Stimulated activated CD8-positive, alpha-beta memory T cell treated with anti-CD3 and anti-CD28 coated beads, Interleukin-12 subunit alpha, Interleukin-12 subunit beta, amount 100 ng/mL, for 1 hour (primary cell): ENCODE results near the gene IL1RAP.

ENCODE experiments used
- DNase-seq: peaks from one replicate; pipeline ENCODE4 v3.0.0-alpha.2; 2020; ENCODE audit warnings: low read depth

The IL1RAP gene

DNA sequence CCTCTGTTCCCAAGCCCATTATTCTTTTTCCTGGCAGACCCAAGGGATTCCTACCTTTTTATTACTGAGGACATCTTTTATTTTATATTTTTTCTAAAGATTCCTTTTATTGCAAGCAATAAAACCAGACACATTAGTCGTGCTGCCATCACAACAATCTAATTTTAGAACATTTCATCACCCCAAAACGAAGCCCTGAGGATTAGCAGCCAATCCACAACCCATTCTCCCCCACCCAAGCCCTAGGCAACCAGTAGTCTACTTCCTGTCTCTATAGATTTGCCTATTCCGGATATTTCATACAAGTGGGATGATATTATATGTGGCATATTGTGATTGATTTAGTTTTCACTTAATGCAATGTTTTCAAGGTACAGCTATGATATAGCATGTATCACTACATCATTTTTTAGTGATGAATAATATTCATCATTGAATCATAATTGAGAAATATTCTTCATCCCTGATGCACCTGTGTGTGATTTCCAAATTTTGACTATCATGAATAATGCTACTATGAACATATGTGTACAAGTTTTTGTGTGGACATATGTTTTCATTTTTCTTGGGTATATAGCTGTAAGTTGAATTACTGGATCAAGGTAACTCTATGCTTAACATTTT lies 65.7 kb downstream of the IL1RAP start:
- DNase-seq: no peak

DNA sequence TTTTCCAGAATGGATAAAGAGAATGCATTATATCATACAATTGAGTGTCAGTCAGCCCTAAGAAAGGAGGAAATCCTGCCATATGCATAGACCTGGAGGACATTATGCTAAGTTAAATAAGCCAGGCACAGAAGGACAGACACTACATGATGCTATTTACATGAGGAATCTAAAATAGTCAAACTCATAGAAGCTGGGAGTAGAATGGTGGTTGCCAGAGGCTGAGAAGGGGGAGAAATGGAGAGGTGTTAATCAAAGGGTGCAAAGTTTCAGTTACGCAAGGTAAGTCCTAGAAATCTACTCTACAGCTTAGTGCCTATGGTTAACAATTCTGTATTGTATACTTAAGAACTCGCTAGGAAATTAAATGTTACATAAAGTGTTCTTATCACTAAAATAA lies 66.5 kb downstream of the IL1RAP start:
- DNase-seq: no peak

DNA sequence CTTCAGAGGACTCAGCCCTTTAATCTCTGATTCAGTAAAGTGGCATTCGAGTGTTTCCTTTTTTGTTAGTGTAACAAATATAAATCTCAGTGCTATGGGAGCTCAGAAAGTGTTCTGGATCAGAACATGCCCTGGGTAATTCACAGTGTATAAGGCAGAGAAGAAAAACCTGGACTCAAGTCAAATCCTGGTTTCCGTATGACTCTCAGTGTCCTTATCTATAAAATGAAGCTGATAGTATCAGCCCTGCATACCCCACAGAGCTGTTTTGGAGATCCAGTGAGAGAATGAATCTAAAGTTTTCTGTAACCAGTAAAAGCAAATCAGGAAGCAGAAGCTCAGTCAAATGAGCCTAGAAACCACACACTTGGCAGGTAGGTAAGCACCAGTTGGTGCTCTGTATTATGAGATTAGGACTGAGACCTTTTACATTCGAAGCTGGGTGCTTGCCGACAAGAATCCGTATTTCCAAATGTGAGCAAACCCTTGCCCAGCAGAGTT lies 67.2 kb downstream of the IL1RAP start:
- no peak for DNase-seq

DNA sequence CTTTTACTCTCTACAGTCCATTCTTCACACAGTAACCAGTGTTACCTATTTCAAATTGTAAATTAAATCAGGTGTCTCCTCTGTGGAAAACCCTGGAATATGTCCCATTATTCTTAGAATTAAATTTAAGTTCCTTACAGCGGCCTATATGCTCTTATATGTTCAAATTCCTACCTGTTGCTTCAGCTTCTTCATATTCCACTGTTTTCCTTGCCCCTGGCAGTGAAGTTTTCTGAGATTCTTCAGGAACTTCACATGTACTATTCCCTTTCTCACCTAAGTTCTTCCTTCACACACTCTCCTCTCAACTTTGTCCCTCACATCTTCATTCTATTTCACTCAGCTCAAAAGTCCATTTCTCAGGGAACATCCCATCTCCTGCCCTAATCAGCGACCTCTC lies 68.8 kb downstream of the IL1RAP start:
- no peak for DNase-seq

DNA sequence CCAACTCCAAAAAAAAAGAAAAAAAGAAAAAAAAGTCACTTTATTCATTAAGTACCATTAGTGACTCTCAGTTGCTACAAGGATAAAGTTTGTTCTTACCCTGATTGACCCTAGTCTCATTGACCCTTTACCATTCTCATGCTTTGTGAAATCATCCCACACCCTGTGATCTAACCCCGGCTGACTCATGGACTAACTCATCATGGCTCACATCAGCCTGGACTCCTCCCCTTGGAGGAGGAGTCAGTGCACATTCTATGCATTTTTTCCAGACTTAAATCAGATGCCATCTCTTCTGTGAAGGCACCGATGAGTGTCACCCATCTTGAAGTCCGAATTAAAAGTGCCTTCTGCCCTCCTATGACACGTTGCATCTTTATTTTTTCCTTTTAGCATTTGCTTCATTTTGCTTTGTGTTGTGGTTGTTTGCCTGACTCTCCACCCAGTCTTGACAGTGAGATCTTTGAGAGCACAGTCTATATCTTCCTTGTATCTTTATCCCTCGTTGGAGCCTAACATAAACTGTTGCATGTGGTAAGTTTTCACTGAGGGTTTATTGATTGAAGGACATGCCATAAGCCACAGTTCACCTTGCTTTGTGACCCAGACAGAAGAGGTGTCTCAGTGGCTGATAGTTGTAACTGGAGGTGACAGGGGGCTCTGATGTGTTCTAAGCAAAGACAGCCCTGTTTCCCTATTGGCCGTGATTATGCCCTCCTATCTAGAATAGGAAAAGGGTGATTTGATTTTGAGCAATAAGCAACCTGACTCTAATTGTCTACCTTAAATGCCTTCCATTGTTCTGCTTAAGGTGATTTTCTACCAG lies 72.1 kb downstream of the IL1RAP start:
- DNase-seq: no peak

DNA sequence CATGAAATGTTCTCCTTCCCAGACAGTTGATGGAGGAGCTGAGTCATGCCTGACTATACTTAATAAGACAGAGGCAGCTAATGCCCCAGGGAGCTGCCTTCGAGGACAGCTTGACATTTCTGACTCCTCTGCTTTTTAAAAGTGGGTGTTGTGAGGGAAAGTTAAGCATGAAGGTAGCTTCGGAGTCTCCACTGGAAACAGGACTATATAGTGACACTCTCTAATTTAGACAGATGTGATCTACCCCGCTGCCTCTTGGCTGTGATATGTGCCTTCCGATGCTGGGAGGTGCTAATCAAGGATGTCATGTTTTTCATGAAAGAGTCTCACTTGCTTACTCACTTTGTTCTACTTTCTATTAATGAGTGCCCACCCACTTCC lies 72.7 kb downstream of the IL1RAP start:
- no peak for DNase-seq

DNA sequence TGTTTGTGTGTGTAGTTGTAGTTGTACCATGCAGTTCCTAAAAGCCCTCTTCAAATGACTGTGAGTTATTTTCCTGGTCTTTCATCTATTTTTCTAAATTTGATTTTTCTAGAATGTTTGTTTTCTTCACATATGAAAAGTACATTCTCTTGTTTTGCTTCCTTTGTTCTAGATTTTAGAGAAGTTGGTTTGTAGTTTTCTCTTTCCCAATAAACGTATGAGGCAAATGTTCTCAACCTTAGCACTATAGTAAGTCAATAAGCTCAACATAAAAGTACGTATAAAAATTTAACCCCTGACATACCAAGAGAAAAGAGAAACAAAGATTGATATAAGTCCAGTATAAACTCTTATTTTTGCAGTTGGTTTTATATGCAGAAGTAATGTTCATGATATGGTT lies 74.7 kb downstream of the IL1RAP start:
- DNase-seq: no peak

DNA sequence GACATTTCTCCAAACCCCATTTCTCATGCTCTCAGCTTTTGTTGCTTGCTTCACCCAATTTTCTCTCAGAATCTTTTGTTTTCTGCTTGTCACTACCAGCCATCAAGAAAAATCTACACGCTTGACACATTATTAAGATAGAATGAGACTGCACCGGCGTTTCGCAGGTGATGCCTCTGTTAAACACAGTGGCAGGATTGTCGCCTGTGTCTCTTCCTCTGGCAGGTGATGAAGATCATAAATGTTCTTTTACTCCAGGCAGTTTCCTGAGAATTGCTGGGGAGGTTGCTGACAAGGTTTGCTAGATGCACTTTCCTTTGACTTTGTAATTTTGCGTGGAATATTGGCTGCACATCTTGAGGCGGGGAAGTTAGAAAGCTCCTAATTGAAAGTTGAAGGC lies 75.4 kb downstream of the IL1RAP start:
- no peak for DNase-seq

DNA sequence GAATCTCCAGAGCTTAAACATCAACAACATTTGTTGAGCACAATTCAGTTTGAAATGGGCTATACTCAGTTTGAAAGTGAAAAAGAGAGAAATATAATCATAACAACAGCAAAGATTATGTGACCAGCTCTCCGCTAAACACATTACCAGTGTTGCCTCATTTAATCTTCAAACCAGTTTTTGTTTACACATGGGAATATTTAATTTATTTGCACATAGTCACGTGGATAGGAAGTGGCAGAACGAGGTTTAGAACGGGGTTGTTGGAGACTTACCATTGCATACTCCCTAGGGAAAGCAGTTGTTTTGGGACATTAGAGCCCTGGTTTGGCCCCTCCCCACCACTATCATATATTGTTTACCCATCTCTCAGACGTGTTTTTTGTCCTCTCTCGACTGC lies 77.2 kb downstream of the IL1RAP start:
- no peak for DNase-seq

DNA sequence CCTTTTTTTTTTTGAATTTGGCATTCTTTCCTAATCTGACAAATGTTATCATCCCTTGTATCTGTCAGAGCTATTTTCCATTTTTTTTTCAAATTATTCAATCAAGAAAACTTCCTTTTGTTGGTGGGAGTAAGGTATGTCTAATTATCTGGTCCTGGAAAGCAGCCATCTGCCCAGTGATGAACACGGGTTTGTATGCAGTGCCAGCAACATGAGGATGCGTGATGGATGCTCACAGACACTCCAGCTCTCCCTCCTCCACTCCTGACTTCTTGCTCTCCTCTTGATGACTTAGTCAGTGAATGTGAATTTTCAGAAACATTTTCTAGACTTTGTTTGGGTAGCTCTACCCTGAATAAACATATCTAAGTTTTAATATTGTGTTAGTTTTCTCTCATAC lies 79.2 kb downstream of the IL1RAP start:
- no peak for DNase-seq

DNA sequence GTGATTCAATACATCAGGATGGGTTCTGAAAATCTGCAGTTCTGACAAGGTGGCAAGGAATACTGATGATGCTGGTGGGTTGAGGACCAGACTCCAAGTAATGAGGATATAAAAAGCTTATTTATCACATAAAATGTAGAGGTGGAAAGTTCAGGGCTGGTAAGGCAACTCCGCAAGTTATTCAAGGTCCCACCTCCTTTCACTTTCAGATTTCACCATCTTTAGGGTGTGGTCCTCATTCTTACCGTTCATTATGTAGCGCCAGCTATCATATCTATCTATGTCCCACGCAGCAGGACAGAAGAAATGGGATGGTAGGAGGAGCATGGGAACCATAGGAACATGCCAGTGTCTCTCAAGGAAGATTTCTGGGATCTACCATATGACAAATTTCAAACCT lies 80.3 kb downstream of the IL1RAP start:
- no peak for DNase-seq

DNA sequence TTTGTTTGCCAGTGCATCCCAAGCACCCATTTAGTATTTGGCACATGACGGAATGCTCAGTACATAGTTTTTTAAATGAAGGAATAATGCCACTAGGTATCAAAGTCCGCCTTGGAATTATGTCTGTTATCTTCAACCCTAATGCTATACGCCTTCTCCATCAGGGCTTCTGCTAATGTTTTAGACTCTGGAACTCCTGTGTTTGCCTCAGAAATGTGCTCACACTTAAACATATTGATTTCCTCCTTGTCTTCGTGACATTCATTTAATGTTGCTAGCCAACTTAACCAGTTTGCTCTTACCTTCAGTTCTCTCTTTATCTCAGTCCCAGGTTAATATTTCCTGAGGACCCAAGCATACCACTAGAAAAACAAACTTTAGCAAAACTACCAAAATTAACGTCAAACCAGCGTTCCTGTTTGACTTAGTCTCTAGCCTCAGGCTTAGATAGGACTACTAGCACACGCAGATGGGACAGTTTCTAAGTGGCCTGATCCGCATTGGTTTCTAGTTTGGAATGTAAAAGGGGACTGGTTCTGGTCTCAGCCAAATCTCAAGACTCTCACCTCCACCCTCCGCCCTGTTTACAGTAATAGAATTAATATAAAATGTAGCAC lies 81.4 kb downstream of the IL1RAP start:
- DNase-seq: no peak

DNA sequence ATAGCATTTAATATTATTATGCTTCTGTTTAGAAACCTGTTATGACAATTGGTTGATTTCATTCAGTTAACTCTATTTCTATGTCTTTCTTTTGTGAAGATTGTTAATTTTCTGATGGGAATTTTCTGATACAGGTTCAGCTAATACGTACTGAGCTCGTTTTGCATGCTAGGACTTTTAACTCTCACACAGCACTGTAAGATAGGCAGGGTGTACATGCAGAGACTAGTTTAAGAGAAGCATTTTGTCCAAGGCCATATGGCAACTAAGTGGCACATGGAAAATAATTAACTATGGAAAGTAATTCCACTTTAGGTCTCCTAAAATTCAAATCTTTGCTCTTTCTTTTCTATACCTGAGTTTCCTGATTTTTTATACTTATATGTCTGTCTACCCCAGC lies 81.9 kb downstream of the IL1RAP start:
- DNase-seq: no peak

DNA sequence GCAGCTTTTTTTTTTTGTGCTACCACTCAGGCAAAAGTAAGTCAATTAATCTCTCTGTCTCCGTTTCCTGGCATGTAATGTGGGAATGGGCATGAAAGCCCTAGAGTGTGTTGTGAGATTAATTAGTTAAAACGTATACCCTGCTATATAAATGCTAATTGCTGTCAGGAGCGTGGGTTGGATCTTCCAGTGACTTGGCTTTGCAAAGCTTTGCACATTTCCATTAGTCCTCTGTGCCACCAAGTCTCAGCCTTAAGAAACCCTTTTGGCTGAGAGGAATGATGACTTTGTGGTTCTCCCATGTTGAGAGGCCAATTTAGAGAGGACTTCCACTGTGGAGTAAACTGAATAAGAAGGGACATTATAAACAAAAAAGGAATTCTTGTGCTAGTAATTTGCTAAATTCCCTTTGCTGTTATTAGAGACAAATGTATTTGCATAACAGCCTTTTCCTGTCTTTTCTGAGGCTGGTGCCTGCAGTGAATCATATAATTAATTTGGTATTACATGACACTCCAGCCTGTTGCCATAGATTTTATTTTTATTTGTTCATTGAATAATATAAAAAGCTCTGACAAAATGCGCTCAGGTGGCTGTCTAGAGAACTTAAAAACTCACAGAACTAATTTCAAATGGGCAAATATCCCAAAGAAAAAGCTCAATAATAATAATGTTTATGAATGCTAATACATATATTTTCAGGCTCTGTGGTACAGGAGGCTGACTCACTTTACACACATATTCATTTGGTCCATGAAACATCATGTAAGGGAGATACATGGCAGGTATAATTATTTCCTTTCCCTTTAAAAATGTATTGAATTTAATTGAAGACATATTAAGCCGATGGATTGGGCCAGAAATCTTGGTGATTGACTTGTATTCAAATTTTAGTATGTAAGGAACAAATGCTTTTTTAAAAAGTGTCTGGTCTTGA lies 82.7 kb downstream of the IL1RAP start:
- DNase-seq: no peak

DNA sequence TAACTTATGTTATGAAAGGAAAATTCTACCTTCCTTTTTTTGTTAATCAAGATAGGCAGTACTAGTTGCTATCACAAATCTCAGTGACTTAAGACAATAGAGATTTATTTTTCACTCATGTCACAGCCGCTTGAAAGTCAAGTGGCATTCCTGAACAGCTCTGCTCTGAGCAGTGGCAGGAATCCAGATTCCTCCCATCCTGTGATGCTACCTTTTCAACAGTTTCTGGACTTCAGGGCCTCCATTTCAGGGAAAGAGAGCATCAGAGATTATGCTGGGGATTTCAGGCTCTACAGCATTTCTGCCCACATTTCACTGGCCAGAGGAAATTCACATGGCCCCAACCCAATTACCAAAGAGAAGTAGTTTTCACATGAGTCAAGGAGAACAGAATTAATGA lies 83.4 kb downstream of the IL1RAP start:
- DNase-seq: no peak

DNA sequence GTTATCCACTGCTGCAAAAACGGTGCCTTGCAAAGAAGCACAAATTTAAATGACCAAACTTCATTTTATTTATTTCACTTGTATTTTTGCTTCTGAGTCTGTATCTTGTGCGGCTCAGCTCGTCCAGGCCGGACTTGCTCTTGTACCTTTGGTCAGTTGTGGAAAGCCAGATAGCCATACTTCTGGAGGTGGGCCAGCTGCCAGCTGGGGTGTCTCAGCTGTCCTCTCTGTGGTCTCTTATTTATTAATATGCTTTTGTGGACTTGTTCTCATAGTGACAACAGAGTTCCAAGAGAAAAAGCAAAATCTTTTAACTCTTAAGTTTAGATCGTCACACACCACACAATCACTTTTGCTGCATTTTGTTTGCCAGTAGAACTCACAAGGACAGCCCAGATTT lies 87.7 kb downstream of the IL1RAP start:
- no peak for DNase-seq

DNA sequence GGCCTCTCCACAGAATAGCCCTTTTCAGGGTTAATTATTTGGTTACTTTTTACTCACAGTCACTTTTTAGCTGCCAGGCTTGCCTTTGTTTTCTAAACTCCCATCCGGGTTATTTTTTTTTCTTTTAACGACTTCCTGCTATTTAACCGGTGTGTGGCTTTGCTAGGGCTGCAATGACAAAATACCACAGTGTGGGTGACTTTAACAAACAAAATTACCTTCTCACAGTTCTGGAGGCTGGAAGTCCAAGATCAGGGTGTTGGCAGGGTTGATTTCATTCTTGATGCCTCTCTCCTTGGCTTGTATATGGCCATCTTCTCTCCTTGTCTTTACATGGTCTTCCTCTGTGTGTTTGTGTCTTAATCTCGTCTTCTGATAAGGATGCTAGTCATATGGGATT lies 91.5 kb downstream of the IL1RAP start:
- DNase-seq: no peak

DNA sequence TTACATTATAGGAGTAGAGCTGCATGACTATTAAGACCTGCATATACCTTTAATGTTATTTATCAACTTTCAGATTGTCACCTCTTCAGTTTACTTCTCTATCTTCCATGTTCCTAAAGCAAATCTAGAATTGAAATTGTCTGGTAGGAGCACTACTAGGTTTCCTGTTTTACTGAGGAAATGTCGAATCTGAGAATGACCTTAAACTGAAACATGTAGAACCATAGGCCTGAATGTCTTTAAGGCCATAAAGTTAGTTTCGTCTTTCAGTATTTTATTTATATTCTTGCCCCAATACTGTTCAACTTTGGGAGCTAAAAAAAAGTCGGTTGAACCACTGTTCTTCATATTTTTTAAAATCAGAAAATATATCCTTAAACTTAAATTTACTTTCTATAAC lies 92.7 kb downstream of the IL1RAP start:
- DNase-seq: no peak

DNA sequence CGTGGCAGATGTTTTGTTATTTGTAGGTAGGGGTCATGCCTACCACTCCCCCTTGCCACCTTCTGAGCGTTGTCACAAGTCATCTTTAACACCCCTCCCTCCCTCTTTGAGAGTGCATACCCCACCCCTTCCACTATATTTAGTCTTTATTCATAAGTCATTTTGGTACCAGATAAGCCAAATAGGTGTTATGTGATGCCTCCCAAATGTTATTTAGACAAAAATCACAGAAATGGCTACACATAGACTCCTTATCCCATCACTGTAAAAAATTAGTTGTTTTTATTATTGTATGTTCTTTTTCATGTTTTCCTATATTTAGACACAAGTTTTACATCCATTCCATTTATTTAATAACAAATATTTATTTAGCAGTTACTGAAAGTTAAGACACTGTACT lies 93.1 kb downstream of the IL1RAP start:
- DNase-seq: no peak

DNA sequence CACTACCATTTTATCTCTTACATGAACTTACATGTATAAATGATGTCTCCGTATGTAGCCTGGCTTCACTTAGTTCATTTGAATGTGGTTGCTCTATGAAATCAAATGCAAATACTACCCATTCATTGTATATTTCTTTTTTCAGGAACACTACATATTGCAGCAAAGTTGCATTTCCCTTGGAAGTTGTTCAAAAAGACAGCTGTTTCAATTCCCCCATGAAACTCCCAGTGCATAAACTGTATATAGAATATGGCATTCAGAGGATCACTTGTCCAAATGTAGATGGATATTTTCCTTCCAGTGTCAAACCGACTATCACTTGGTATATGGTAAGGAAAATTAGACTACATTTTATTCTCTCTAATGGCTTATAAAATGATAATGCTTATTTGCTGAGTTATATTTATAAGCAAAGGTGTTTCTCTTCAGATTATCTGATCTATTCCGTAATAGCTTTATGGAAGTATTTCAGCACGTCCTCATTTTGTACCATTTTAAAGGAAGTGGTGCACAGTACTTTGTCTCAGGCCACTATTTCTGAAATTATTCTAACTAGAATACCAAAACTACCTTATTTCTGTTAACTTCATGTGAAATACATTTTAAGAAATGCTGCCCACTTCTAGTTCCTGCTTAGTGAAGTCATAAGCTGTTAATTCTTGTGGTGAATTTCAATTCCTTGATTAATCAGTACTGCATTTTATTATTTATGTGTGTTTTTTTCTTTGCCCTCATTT lies 95.1 kb downstream of the IL1RAP start:
- DNase-seq: no peak

DNA sequence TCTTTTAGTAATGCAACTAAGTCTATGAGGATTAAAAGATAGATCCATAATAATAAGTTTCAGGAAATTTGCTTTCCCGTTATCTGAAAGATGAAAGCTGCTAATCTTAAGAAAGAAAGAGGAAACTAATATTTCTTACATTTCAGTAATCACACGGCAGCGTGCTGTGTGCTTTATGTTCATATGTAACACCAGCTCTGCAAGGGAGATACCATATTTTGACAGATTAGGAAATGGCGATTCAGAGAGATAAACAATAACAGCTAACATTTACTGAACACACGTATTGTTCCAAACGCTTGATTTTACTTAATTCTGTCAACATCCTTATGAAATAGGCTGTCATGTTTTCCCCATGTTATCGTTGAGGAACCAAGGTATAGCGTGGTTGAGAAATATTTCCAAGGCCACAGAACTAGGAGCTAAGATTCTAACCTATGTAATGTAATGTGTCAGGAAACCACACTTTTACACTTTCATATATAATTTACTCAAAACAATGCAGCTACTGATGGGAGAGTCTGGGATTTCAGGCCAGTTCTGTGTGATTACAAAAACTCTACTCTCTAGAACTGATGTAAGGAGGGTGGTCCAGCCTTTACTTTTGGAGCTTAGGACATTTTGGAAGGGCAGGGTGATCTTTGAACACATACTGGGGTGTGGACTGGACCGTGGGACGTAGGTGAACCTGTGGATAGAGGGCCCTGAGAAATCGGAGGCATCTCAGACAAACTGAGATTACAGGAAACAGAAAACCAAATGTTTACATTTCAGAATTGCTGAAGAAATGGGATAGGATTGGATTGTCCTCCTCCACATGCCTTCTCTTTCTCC lies 100.6 kb downstream of the IL1RAP start:
- no peak for DNase-seq
